Retina (tissue), 1 donor: ENCODE data around the gene KRTAP5-1.
"Not testable (repeated sequence)": the region's sequence is repeated elsewhere in the genome, so short reads cannot be mapped to it uniquely, and the experiment has no call there.

ENCODE experiments used
- DNase-seq: peaks from one replicate; pipeline ENCODE4 v3.0.0-alpha.2; 2016

KRTAP5-1 gene

DNA sequence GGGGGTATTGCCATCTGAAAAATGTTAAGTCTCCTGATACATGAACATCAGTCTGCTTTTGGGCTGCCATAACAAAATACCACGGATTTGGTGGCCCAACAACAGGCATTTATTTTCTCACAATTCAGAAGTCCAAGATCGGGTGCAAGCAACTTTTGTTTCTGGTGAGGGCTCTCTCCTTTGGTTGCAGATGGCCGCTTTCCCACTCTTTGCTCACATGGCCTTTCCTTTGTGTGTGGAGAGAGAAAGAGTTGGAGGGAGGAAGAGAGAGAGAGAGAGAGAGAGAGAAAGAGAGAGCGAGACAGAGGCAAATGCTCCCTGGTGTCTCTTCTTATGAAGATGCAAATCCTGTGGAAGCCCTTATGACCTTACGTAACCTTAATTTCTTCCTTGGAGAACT is 15.5 kb upstream of the KRTAP5-1 start:
- no peak for DNase-seq

DNA sequence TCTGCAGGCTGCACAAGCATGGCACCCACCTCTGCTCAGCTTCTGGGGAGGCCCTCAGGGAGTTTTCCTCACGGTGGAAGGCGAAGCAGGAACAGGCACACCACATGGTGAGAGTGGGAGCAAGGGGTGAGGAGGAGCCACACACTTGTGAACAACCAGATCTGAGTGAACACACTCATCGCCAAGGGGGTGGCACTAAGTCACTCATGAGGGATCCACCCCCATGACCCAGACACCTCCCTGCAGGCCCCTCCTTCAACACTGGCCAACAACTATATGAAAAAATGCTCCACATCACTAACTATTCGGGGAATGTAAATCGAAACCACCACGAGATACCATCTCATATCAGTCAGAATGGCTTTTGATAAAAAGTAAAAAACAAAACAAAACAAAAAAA is 13.7 kb upstream of the KRTAP5-1 start:
- DNase-seq: no peak

DNA sequence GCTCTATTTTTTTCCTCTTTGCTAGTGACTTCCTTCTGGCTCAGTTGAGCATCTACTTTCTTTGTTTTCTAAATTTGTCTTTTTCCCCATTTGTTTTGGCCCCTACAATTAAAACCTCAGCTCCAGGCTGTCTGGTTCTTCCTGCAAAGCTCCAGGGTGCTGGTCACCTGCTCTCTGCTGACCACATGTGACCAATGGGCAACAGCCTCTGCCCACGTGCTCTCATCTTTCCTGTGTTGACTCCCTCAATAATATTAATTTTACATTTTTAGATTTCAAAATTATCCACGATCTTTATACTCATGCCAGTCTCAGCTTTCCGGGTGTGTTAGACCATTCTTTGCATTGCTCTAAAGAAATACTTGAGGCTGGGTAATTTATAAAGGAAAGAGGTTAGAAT is 13.3 kb upstream of the KRTAP5-1 start:
- DNase-seq: not testable (repeated sequence)

DNA sequence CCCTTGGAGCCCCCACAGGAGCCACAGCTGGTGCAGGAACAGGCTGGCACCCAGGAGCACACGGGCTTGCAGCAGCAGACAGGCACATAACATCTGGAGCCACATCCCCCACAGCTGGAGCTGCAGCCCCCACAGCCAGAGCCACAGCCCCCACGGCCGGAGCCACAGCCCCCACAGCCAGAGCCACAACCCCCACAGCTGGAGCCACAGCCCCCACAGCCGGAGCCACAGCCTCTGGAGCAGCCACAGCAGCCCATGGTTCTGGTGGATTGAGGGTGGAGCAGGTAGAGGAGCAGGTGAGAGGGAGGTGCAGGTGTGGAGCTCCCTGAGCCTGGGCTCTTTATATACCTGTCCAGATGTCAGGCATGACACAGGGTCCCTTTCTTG is 12.9 kb upstream of the KRTAP5-1 start, which contains the start of gene KRTAP5-2:
Gene KRTAP5-2, minus strand, starts transcription at position 301 of the 387 bp plus-strand sequence. Its CDS starts 44 bp downstream, at position 257.
- no peak for DNase-seq

DNA sequence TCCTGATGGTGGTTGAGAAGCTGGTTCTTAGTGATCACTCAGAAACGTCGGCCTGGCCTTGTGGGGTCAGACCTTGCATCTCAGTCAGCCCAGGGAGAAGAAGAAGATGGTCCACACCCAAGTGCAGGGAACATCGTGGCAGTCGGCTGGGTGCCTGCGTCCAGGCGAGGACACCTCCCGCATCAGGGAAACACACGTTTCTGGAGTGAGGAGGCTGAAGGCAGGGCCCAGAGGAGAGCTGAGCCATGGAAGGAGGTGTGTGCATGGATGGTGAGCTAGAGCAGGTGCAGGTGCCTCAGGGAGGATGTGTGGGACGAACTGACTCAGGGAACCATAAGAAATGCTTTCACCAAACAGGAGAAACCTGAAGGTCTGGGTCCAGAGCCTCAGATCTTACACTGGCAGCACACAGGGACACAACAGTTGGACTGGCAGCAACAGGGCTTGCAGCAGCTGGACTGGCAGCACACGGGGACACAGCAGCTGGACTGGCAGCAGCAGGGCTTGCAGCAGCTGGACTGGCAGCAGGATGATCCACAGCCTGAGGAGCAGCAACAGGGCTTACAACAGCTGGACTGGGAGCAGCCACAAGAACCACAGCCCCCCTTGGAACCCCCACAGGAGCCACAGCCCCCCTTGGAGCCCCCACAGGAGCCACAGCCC is 12.4 kb upstream of the KRTAP5-1 start:
- no peak for DNase-seq

- DNase-seq: peak; percentile 14
These were observed 11.6 kb upstream of the KRTAP5-1 start for GRCh38 chr11:1596576-1597121.

GRCh38 chr11:1595994-1596575 is 11.0 kb upstream of the KRTAP5-1 start:
- not testable (repeated sequence) for DNase-seq

GRCh38 chr11:1592628-1593027 is 7.5 kb upstream of the KRTAP5-1 start:
- DNase-seq: no peak

DNA sequence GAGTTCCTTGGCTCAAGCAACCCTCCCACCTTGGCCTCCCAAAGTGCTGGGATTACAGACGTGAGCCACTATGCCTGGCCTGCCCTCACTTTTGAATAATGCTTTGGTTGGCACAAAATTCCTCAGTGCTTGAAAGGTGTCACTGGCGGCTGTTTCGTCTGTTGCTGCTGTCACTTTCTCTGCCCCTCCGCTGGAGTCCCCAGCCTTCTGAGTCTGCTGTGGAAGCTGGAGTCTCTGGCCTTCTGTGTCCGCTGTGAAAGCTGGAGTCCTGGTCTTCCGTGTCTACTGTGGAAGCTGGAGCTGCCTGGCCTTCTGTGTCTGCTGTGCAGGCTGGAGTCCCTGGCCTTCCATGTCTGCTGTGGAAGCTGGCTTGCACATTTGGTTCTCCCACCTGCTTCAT is 4.9 kb upstream of the KRTAP5-1 start:
- DNase-seq: no peak

- DNase-seq: not testable (repeated sequence)
These were observed 4.3 kb upstream of the KRTAP5-1 start for GRCh38 chr11:1589191-1589963.

DNA sequence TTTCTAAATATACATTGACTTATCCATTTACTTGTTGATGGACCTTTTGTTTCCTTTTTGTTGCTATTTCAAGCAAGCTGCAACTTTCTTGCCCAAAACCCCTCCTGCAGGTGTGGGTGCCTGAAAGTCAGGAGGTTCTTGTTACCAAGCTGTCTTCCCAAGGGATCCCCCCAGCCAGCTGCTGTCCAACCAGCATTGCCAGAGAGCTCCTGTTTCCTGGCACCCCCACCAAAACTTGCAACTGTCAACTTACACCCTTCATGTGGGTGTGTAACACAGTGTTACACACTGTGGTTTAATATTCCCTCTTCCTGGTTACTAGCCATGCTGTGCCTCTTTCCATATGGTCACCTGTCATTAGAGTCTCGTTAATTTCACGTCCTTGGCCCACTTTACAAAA is 1.6 kb upstream of the KRTAP5-1 start:
- no peak for DNase-seq

- DNase-seq: not testable (repeated sequence)
These were observed 2.2 kb downstream of the KRTAP5-1 start for GRCh38 chr11:1582909-1583308.

- no peak for DNase-seq
These were observed 3.1 kb downstream of the KRTAP5-1 start for GRCh38 chr11:1581976-1582375.

- DNase-seq: no peak
These were observed 8.3 kb downstream of the KRTAP5-1 start for GRCh38 chr11:1576825-1577224.

- DNase-seq: not testable (repeated sequence)
These were observed 9.3 kb downstream of the KRTAP5-1 start for GRCh38 chr11:1575756-1576155.

GRCh38 chr11:1574933-1575242 is 10.2 kb downstream of the KRTAP5-1 start:
- DNase-seq: no peak

- DNase-seq: peak; percentile 81
These were observed 10.7 kb downstream of the KRTAP5-1 start for GRCh38 chr11:1574238-1574932.

- DNase-seq: peak; percentile 78
These were observed 11.2 kb downstream of the KRTAP5-1 start for GRCh38 chr11:1573903-1574237.

GRCh38 chr11:1573077-1573902 is 11.8 kb downstream of the KRTAP5-1 start:
- DNase-seq: peak; percentile 66

- DNase-seq: peak; percentile 87
These were observed 12.6 kb downstream of the KRTAP5-1 start, which contains the start of gene DUSP8 for GRCh38 chr11:1572197-1573076. Gene DUSP8, minus strand, starts transcription at chr11:1572271. Its CDS starts 6,445 bp downstream, at chr11:1565826.

DNA sequence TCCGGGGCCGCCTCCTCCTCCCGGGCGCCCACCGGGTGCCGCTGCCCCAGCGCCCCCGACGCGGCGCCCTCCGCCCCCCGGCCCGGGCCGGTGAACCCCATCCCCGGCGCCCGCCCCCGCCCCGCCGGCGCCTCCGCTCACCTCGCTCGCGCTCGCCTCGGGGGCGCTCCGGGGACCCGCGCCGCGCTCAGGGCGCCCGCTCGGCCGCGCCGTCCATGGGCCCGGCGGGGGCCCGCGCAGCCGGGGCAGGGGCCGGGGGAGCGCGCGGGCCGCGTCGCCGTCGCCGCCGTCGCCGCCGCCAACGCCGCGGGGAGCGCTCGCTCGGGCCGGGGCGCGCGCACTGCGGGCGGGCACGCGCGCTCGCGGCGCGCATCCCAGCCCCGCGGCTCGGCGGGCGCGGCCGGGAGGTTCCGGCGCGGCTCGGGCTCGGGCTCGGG is 13.3 kb downstream of the KRTAP5-1 start:
- no peak for DNase-seq
